ENCODE data around the gene TSPAN13.

- TF ChIP-seq, protein P1, sequence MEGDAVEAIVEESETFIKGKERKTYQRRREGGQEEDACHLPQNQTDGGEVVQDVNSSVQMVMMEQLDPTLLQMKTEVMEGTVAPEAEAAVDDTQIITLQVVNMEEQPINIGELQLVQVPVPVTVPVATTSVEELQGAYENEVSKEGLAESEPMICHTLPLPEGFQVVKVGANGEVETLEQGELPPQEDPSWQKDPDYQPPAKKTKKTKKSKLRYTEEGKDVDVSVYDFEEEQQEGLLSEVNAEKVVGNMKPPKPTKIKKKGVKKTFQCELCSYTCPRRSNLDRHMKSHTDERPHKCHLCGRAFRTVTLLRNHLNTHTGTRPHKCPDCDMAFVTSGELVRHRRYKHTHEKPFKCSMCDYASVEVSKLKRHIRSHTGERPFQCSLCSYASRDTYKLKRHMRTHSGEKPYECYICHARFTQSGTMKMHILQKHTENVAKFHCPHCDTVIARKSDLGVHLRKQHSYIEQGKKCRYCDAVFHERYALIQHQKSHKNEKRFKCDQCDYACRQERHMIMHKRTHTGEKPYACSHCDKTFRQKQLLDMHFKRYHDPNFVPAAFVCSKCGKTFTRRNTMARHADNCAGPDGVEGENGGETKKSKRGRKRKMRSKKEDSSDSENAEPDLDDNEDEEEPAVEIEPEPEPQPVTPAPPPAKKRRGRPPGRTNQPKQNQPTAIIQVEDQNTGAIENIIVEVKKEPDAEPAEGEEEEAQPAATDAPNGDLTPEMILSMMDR (IDR thresholded peaks at IDR 0.05), result no peak
- no peak for TF ChIP-seq REST (IDR thresholded peaks at IDR 0.05; ENCODE audit: insufficient read depth in 1 of 2, low read depth in 2 of 2, low read length in 1 of 2)
- TF ChIP-seq POLR2AphosphoS5 (IDR thresholded peaks at IDR 0.05; ENCODE audit: low read depth, low read length), result no peak
- TF ChIP-seq SIN3A (IDR thresholded peaks at IDR 0.05; ENCODE audit: borderline replicate concordance, insufficient read depth, low read depth, low read length), result no peak
Observed at GRCh38 chr7:16810112-16810511, 56.6 kb downstream of the TSPAN13 start.
